Lung (tissue), 12 donors: Measurements from ENCODE around the gene DLG1. TPM values are rescaled to one million over a fixed set of nuclear protein-coding genes. Genes with fewer than 3 reads are reported as not detected.

ENCODE experiments used
- ATAC-seq: fragments of 200-7000 bp; cut with Tn5 transposase; one replicate; pipeline ENCODE4 v1.9.1; 2020; ENCODE audit warnings: moderate number of reproducible peaks; ENCODE audit not compliant: insufficient read depth, low FRiP score
- DNase-seq, 3 donors: peaks; one replicate each; pipeline ENCODE4 v3.0.0-alpha.2; 2013 to 2017
- H3K27ac ChIP-seq, 2 donors: one replicate each; pipeline ENCODE4 v1.5.1; 2013; ENCODE audit warnings: mild to moderate bottlenecking in 2 of 2, moderate library complexity in 2 of 2, control low read depth in 1 of 2, inconsistent platforms in 1 of 2, low read depth in 1 of 2, low read length in 1 of 2
- H3K27me3 ChIP-seq, 3 donors: one replicate each; pipeline ENCODE4 v1.5.1; 2013; ENCODE audit warnings: low read length in 2 of 3; ENCODE audit not compliant: control insufficient read depth in 3 of 3, insufficient read depth in 3 of 3
- H3K36me3 ChIP-seq, 4 donors: one replicate each; pipeline ENCODE4 v1.5.1; 2013; ENCODE audit warnings: low read length in 4 of 4, mild to moderate bottlenecking in 1 of 4, moderate library complexity in 1 of 4; ENCODE audit not compliant: control insufficient read depth in 4 of 4, insufficient read depth in 4 of 4
- H3K4me1 ChIP-seq, 5 donors: one replicate each; pipeline ENCODE4 v1.5.1; 2013; ENCODE audit warnings: low read length in 5 of 5, mild to moderate bottlenecking in 2 of 5, moderate library complexity in 1 of 5; ENCODE audit not compliant: control insufficient read depth in 5 of 5, insufficient read depth in 5 of 5
- H3K4me3 ChIP-seq: one replicate; pipeline ENCODE4 v1.5.1; 2013; ENCODE audit warnings: mild to moderate bottlenecking, control low read depth, moderate library complexity
- H3K9ac ChIP-seq, 2 donors: one replicate each; pipeline ENCODE4 v1.5.1; 2013; ENCODE audit warnings: low read length in 2 of 2, control low read depth in 1 of 2; ENCODE audit not compliant: insufficient read depth in 1 of 2
- H3K9me3 ChIP-seq, 4 donors: one replicate each; pipeline ENCODE4 v1.5.1; 2013; ENCODE audit warnings: low read length in 3 of 4, mild to moderate bottlenecking in 1 of 4, moderate library complexity in 1 of 4; ENCODE audit not compliant: control insufficient read depth in 4 of 4, insufficient read depth in 3 of 4
- WGBS, 2 donors: extraction: QIAGEN DNeasy Blood & Tissue Kit; methylation state at CpG; one replicate each; pipeline ENCODE4 v1.1.7; 2013; 5-methylcytosine and 5-hydroxymethylcytosine counted together
- polyA plus RNA-seq, 2 donors: library from polyadenylated mRNA; stranded (reverse); fragments of 200-250 nt; gene quantifications; one replicate each; pipeline ENCODE4 v1.2.1, GENCODE V29; 2013
- total RNA-seq, 2 donors: library from RNA; depleted of rRNA in 1 of 2; stranded (reverse); fragments of >200 nt in 1 of 2; gene quantifications; one replicate each; pipeline ENCODE4 v1.2.1, GENCODE V29; 2014 to 2021
- TF ChIP-seq, protein P1 (sequence below): IDR thresholded peaks from 2 replicates; pipeline ENCODE4 v1.5.1; 2012; ENCODE audit warnings: mild to moderate bottlenecking; ENCODE audit errors: control extremely low read depth, extremely low read depth
- donor health status: control.
- donor health status: control.
- donor health status: Bipolar disorder and iron deficiency.
- donor health status: healthy.
- donor health status: DM: yes; HTN: yes; CAD: no.

DLG1 gene
- total and polyA plus RNA-seq, 4 donors: 16.0 to 114 (median 45.7) TPM

DNA sequence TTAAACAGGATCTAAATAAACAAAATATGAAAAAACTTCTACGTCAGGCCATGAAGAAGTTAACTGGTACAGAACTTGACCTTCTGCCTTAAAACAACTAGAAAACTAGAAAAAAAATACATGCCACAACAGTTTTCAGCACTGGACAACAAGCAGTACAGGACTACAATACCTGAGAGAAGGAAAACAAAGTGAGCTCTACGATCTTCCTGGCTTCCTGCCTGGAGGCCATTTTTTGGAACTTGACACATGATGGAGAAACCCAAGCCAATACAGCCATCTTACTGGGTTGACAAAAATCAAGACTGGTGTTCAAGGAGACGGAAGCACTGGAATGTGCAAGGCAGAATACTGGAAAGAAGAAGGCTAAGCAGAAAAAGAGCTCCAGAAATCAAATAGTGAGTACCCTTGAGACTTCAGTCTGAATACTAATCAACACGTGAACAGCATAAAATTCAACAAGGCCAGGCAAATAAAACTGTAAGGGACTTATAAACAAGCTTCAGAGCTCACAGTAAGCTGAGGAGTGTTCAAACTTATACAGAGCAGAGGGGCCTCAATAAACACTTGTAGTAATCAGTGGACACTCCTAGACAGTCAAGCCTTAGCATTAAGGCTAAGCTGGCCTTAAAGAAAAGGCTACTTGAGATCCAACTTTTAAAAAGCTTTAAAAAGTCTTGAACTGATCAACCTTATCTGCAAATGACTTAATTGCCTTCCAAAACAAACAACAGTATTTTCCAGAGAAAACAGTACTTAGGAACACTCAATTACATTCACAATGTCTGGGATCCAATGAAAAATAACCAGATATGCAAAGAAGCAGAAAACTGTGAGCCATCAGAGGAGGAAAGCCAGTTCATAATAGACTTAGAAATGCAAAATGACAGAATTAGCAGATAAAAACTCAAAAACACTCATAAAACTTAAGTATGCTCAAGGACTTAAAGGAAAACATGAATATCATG is 63.2 kb downstream of the DLG1 start:
- Histone ChIP-seq H3K36me3 (peaks cover 0 to 16% (median 2%) of the 10 kb centered on the region in 4 donors), H3K9me3 (peaks cover 0 to 5% (median 0%) of the 10 kb centered on the region in 4 donors), H3K9ac (no peak overlapping the region), H3K27ac (no peak overlapping the region), H3K27me3 (no peaks in the 10 kb centered on the region), H3K4me1 (peaks cover 0 to 3% (median 0%) of the 10 kb centered on the region in 5 donors), H3K4me3 (no peak overlapping the region)
- 70 to 89% methylated on average over 4 of the region's 4 CpGs for WGBS, 2 donors
- ATAC-seq: no peak
- TF ChIP-seq, protein P1, sequence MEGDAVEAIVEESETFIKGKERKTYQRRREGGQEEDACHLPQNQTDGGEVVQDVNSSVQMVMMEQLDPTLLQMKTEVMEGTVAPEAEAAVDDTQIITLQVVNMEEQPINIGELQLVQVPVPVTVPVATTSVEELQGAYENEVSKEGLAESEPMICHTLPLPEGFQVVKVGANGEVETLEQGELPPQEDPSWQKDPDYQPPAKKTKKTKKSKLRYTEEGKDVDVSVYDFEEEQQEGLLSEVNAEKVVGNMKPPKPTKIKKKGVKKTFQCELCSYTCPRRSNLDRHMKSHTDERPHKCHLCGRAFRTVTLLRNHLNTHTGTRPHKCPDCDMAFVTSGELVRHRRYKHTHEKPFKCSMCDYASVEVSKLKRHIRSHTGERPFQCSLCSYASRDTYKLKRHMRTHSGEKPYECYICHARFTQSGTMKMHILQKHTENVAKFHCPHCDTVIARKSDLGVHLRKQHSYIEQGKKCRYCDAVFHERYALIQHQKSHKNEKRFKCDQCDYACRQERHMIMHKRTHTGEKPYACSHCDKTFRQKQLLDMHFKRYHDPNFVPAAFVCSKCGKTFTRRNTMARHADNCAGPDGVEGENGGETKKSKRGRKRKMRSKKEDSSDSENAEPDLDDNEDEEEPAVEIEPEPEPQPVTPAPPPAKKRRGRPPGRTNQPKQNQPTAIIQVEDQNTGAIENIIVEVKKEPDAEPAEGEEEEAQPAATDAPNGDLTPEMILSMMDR: no peak
- DNase-seq: no peak

DNA sequence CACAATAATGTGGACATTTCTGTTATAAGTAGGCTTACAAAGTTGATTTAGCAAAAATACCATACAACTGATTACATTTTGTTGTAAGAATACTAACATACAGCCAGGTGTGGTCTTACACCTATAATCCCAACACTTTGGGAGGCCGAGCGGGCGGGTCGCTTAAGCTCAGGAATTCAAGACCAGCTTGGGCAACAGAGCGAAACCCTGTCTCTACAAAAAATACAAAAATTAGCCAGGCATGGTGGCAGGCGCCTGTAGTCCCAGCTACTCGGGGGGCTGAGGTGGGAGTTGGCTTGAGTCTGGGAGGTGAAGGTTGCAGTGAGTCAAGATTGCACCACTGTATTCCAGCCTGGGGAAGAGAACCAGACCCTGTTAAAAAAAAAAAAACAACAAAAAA is 67.1 kb downstream of the DLG1 start:
- TF ChIP-seq, protein P1: no peak
- no peak for ATAC-seq
- no peaks in the 10 kb centered on the region for H3K27me3 ChIP-seq
- peaks cover 0 to 5% (median 3%) of the 10 kb centered on the region in 5 donors for H3K4me1 ChIP-seq
- H3K9me3 ChIP-seq: no peaks in the 10 kb centered on the region
- H3K27ac ChIP-seq: no peak overlapping the region
- H3K36me3 ChIP-seq: peaks cover 0 to 14% (median 2%) of the 10 kb centered on the region in 4 donors
- WGBS, 2 donors: 98 to 100% methylated on average over 7 of the region's 7 CpGs
- no peak overlapping the region for H3K4me3 ChIP-seq
- DNase-seq: no peak
- H3K9ac ChIP-seq: no peak overlapping the region

DNA sequence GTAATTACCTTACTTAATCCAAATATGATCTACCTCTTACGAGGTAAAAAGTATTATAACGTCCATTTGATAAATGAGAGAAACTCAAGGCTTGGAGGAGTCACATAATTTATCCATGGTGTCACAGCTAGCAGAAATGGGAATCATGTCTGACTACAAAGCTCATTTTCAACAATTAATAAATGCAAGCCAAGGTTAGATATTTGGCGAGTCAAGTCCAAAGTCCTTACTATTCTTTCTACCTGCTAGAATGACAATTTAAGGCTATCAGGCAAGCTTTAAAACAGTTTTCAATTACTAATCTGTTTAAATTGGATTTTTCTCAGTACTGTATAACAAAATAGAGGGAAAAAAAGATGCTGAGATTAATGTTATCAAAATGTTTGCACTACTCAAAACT is 68.6 kb downstream of the DLG1 start:
- DNase-seq (no peak), ATAC-seq (no peak)
- H3K4me1 ChIP-seq: peaks cover 0 to 5% (median 3%) of the 10 kb centered on the region in 5 donors
- no peak overlapping the region for H3K4me3 ChIP-seq
- TF ChIP-seq, protein P1: no peak
- no peak overlapping the region for H3K9ac ChIP-seq
- WGBS, 2 donors: 87 to 91% methylated on average over 3 of the region's 3 CpGs
- H3K27ac ChIP-seq: no peak overlapping the region
- no peaks in the 10 kb centered on the region for H3K36me3 ChIP-seq
- no peaks in the 10 kb centered on the region for H3K27me3 ChIP-seq
- H3K9me3 ChIP-seq: no peaks in the 10 kb centered on the region
